GM23248 (cell line): ENCODE data around the gene SRPX.

Source experiments
- EZH2 ChIP-seq: fragments of 200-600 bp; sonication (generic); IDR thresholded peaks from 2 replicates; pipeline ENCODE4 v1.6.1; 2018; ENCODE audit warnings: antibody characterized with exemption, mild to moderate bottlenecking; ENCODE audit not compliant: insufficient read depth, poor library complexity, severe bottlenecking
- EZH2phosphoT487 ChIP-seq: fragments of 200-600 bp; sonication (generic); IDR thresholded peaks from 2 replicates; pipeline ENCODE4 v1.6.1; 2018; ENCODE audit warnings: antibody characterized with exemption, moderate library complexity, mild to moderate bottlenecking, low read depth; ENCODE audit not compliant: insufficient read depth

DNA sequence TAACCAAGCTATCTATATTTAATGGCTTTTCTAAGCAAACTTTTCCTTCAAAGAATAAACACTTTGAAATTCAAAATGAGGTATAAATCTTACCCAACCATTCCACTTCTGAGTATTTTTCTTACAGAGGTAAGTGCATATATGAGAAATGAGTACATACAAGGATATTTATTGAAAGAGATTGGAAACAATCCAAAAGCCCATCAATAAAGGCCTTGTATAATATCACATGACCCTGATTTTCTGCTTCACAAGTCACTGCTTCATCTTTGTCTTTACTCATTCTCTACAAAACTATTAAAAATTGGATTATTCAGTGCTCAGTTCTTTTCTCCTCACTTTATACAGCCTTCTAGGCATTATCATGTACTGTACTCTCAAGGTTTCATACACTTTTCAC is 91.3 kb downstream of the SRPX start:
- TF ChIP-seq EZH2 (no peak), EZH2phosphoT487 (no peak)
